Stimulated activated CD8-positive, alpha-beta memory T cell treated with anti-CD3 and anti-CD28 coated beads, Interleukin-2, amount 100 ng/mL, for 48 hours (primary cell): ENCODE data around the gene SRC.
"Not testable (repeated sequence)": the region's sequence is repeated elsewhere in the genome, so short reads cannot be mapped to it uniquely, and the experiment has no call there.

ENCODE experiments used
- DNase-seq, 2 donors: peaks; one replicate each; pipeline ENCODE4 v3.0.0-alpha.2; 2020; ENCODE audit warnings: low read depth in 2 of 2

Gene SRC

DNA sequence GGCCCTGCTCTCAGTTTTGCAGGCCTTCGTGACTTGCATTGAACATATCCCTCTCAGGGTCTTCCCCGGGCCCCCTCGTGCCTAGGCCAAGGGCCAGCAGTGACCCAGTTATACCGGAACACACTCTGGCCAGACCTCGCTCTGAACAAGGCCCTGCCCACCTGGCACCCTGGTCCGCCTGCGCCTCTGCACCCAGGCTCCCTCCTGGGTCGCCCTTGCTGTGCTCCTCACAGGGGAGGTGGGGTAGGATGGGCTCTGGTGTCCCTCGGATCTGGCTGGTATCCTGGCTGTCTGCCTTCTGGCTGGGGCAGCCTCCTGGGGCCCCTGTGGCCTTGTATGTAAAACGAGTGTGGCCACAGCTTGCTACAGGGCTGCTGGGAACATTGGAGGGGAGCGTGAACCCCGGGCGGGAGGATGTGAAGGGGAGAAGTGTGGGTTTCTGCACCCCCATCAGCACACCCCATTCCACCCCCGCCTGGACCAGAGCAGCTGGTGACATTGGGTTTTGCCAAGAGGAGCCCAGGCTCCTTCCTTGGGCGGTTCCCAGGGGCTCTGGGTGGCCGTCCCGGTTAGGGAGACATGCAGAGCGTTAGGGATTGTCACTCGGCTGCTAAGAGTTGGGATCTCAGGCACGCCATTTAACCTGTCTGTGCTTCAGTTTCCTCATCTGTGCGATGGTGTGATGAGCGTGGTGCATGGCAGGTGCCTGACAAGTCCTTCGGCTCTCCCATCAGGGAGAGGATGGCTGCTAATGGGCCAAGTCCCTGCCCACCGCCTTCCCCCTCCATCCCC, 17.5 kb downstream of the SRC start:
- DNase-seq = no peak

DNA sequence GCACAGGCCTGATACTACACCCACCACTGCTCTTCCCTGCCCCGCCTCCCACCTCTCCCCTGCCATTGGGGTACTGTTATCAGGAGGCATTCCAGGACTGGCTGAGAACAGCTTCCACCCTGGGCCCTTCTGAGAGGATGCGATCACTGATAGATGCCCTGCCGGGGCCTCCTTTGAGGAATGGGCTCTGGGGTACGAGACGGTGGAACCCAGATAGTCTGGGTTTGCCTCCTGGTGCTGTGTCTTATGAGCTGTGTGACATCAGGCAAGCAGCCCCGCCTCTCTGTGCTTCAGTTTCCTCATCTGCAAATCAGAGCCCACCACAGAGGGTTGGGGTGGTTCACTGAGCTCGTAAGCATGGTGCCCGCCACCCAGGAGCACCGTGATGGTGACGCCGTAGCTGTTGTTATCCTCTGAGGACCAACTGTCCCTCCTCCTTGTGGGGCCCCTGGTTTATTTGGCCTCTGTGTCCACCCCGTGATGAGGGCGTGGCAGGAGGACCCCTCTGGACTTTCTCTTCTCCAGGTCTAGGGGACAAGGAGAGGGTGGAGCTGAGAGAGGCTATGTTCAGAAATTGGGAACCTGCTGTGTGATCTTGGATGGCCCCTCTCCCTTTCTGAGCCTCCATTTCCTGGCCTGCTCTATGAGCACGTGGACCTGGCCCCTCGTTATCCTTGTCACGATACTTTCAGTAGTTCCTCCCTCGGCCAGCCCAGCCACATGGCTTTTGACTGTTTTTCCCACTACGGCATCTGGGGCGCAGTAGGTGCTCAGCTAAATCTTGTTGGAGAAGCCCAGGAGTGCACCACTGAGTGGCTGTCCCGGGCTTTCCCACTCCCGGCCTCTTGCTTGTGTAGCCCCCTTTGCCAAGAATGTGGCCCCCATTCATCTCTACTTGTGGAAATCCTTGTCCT, 18.3 kb downstream of the SRC start:
- no peak for DNase-seq

DNA sequence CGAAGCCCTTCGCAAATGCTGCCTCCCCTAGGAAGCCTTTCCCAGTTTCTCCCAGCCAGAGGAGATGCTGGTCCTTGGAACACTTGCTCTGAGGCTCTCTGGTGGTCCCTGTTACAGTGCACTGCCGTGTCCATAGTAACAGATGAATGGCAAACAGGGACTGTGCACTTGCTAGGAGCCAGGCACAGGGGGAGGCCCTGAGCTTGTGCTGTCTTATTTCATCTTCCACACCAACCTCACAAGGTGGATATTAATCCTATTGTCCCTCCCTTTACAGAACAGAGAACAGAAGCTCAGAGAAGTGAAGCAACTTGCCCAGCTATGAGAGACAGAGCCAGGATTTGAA, 19.0 kb downstream of the SRC start:
- no peak for DNase-seq

DNA sequence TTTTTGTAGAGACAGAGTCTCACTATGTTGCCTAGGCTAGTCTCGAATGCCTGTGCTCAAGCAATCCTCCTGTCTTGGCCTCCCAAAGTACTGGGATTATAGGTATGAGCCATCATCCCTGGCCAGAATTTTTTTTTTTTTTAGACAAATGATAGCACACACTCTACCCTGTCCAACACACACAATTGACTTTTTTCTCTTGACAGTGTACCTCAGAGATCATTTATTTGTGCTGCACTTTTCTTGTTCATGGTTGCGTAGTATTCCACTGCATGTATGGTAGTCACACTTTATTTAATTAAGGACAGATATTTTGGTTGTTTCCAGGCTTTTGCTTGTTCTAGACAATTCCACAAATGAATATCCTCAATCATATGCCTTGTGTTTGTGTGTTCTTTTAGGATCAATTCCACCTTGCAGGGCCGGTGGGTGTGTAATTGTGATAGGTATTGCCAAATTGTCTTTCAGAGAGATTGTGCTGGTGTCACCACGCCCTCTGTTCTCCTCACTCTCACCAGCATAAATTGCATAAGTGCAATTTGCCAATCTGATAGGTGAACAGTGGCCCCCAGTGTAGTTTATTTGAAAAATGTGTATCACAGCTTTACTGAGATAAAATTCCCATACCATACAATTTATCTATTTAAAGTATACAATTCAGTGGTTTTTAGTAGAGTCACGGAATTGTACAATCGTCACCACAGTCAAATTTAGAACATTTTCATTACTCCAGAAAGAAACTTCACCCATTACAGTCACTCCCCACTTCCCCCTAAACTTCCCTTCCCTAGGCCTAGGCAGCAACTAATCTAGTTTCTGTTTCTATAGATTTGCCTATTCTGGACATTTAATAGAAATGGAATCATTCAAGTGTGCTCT, 20.1 kb downstream of the SRC start:
- no peak for DNase-seq

DNA sequence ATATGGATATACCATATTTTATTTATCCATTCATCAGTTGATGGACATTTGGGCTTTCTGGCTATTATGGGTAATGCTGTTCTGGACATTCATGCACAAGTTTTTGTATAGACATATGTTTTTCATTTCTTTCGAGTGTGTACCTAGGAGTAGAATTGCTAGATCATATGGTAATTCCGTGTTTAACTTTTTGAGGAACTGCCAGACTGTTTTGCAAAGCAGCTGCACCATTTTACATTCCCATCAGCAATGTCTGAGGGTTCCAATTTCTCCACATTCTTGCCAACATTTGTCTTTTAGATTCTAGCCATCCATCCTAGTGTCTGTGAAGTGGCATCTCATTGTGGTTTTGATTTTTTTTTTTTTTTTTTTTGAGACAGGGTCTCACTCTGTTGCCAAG, 20.8 kb downstream of the SRC start:
- no peak for DNase-seq

DNA sequence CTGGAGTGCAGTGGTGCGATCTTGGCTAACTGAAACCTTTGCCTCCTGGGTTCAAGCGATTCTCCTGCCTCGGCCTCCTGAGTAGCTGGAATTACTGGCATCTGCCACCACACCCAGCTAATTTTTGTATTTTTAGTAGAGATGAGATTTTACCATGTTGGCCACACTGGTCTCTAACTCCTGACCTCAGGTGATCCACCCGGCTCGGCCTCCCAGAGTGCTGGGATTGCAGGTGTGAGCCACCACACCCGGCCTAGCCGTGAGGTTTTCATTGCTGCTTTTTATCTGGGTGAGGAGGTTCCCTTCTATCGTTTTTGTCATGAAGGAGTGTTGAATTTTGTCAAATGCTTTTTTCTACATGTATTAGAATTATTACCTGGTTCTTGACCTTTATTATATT, 23.9 kb downstream of the SRC start:
- no peak for DNase-seq

DNA sequence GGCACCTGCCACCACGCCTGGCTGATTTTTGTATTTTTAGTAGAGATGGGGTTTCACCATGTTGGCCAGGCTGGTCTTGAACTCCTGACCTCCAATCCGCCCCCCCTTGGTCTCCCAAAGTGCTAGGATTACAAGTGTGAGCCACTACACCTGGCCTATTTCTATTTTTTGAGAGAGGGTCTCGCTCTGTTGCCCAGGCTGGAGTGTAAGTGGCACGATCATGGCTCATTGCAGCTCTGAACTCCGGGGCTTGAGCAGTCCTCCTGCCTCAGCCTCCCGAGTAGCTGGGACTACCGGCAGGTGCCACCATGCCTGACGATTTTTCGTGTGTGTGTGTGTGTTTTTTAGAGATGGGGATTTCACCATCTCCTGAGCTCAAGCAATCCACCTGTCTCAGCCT, 25.9 kb downstream of the SRC start:
- DNase-seq = not testable (repeated sequence)

DNA sequence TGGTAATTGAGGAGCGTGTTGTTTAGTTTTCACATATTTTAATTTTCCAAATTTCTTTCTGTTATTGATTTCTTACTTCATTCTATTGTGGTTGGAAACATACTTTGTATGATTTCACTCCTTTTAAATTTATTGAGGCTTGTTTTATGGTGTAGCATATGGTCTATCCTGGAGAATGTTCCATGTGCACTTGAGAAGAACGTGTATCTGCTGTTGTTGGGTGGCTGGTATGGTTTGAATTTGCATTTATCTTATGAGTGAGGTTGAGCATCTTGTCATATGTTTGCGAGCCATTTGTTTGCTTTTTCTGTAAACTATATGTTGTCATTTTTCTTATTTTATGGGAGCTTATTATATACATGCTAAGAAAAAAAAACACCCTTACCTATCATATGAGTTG, 26.5 kb downstream of the SRC start:
- no peak for DNase-seq

DNA sequence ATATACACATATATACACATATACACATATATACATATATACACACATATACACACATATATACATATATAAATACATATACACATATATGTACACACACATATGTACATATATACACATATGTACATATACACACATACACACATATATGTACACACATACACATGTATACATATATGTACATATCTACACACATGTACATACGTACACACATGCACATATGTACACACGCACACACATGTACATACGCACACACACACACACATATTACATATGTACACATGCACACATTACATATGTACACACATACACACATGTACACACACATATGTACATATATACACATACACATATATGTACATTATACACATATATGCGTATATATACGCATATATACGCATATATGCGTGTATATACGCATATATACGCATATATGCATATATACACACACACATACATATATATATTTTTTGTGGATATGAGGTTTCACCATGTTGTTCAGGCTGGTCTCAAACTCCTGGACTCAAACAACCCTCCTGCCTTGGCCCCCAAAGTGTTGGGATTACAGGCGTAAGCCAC, 27.2 kb downstream of the SRC start:
- DNase-seq = no peak

DNA sequence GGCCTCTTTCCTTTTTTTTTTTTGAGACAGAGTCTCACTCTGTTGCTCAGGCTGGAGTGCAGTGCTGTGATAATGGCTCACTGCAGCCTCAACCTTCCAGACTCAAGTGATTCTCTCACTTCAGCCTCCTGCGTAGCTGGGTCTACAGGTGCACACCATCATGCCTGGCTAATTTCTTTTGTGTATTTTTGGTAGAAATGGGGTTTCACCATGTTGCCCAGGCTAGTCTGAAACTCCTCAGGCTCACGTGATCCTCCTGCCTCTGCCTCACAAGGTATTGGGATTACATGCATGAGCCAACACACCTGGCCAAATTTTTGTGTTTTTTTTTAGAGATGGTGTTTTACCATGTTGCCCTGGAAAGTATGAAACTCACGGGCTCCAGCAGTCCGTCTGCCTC, 29.3 kb downstream of the SRC start:
- DNase-seq = no peak

DNA sequence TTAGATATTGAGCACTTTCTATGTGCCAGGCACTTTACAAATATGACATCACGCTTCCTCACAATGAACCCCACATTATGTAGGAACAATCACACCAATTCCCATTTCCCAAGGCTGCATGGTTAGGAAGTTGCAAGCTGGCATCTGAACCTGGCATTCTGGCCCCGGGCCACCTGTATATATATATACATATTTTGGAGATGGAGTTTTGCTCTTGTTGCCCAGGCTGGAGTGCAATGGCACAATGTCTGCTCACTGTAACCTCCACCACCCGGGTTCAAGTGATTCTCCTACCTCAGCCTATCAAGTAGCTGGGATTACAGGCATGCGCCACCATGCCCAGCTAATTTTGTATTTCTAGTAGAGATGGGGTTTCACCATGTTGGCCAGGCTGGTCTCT, 30.4 kb downstream of the SRC start:
- no peak for DNase-seq

DNA sequence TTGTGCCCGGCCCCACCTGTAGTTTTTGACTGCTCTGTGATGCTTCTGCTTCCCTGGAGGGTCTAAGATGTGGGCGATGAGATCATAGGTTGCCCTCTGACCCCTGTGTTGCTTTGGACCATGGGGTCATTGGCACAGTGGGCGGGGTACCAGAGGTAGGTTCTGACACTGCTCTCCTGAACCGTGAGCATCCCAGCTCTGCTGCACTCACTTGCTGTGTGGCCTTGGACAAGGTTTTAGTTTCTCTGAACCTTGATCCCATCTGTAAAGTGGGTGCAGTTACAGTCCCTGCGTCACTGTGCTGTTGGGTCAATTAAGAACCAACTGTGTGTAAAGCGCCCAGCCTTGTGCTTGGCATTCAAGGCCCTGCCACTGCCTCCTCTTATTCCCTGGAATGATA, 30.9 kb downstream of the SRC start:
- no peak for DNase-seq

DNA sequence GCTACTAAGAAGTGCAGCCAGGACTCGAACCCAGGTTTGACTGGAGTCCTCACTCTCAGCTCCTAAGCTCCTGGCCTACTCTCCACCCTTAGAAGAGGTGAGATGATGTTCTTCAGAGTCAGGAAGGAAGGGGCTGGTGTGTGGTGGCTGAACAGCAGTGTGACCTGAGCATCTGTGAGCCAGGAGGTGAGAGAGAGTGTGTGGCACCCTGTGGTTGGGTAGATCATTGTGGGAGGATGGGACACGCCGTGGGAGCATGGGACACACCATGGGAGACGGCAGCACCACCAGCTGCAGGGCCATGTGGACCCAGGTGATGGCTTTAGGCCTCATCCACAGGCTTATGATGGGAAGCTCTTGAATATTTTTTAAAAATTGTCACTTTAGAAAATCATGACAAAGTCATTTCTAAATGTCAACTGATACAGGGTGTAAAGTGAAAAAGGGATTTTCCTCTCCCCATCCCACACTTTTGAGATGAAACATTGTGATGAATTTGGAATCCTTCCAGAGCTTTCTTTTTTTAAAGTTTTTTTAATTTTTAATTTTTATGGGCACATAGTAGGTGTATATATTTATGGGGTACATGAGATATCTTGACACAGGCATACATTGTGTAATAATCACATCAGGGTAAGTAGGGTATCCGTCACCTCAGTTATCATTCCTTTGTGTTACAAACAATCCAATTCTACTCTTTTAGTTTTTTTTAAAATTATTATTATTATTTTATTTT, 31.6 kb downstream of the SRC start:
- DNase-seq = no peak

DNA sequence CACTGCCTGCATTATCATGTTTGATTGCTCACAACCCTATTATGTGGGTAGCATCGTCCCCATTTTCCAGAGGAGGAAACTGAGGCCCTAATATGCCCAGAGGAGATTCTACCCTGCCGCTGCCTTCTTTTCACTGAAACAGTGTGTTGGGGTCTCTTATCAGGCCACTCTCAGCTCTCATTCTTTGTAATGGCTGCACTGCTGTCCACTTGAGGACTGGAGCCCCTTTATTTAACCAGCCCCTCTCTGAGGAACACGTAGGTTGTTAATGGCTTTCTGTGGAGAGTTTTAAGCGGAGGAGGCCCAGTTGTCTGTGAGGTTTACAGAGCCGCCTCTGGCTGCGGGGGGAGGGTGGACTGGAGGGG, 32.5 kb downstream of the SRC start:
- DNase-seq = no peak

DNA sequence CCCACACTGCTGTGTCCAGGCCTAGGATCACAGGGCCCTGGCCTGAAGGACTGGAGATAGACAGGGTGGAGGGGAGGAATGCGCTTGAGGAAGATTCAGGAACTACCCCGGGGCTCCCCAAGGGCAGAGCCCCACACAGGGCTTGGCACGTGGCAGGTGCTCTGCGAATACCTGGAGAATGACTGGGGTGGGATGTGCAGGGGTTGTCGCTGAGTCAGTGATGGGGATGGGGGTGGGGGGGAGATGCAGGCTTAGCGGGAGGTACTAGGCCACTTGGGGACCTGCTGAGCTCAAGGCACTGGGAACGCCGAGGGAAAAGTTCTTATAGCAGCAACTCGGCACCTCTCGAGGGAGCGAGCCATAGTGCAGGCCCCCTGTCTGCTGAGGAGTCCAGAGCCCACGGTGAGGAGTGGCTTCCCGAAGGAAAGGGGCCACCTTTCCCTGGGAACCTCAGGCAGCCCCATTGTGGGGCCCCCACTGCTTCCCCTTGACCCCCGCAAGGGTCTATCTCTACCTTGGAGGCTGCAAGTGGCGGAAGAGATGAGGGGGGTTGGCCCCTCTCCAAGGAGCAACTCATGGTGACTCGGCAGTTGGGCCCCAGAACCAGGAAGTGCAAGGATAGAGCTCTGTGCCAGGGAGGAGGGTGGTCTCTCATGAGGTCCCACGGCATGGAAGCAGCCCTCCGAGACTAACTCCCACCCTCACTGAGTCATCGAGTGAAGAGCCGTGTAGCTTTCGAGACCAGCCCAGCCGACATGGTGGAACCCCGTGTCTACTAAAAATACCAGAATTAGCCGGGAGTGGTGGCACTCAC, 33.1 kb downstream of the SRC start:
- no peak for DNase-seq

DNA sequence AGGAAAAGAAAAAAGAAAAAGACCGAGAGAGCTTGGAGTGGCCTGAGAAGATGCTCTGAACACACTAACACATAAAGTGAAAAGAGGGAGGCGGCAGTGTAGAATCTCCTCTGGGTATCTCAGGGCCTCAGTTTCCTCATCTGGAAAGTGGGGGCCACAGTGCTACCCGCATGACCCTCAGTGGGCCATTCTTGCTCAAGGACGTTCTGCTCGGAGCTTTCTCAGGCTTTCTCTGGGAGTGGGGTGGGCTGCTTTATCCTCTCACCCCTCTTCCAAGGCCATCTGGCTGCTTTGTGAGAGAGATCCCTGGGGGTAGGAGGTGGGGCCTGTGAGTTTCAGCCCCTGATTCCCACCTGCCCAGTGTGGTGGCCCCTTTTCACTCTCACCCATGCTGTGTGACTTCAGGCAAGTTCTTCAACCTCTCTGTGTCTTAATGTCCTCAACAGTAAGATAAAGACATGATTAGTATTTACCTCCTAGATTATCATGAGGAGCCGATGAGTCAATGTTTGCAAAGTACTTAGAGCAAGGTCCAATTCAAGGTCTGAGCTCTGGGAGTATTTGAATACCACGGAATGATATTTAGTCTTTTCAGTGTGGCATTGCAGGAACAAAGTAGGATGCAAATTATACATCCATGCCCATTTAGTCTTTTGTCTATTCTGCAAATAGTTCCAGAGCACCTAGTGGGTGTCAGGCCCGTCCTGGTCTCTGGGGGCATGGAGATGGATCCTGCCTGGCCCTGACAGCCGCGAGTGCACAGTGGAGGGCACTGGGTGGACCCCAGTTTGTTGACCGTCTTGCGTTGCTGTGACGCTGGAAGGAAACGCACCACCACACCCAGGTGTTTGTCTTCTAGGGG, 34.3 kb downstream of the SRC start:
- DNase-seq = no peak

DNA sequence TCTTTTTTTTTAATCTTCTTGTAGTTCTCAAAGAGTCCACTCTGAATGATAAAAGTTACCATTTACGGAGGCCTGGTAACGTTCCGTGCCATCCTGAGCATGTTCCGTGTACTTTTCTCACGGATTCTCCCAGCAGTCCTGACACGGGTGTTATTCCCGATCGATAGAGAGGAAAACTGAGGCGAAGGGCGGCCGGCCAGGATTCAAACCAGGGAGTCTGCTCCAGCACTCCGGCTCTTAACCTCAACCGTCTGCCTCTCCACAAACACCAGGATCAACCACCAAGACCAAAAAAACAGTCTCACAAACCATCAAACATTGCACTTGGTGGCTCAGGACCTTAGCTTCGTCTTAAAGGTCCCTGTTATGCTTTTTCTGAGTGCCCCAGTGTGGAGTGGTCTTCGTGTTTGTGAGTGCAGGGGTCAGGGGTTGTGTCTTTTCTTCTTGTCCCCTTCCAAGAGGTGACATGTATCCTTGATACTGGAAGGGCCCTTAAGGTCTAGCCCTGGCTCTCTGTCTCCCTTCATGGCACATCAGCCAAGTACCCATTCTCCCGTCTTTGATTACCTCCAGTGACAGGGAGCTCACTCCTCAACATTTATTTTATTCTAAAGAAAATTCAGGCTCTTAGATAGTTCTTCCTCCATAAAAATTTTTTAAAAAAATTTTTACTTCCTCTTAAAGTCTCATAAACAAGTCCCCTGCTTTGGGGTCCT, 35.1 kb downstream of the SRC start:
- no peak for DNase-seq

DNA sequence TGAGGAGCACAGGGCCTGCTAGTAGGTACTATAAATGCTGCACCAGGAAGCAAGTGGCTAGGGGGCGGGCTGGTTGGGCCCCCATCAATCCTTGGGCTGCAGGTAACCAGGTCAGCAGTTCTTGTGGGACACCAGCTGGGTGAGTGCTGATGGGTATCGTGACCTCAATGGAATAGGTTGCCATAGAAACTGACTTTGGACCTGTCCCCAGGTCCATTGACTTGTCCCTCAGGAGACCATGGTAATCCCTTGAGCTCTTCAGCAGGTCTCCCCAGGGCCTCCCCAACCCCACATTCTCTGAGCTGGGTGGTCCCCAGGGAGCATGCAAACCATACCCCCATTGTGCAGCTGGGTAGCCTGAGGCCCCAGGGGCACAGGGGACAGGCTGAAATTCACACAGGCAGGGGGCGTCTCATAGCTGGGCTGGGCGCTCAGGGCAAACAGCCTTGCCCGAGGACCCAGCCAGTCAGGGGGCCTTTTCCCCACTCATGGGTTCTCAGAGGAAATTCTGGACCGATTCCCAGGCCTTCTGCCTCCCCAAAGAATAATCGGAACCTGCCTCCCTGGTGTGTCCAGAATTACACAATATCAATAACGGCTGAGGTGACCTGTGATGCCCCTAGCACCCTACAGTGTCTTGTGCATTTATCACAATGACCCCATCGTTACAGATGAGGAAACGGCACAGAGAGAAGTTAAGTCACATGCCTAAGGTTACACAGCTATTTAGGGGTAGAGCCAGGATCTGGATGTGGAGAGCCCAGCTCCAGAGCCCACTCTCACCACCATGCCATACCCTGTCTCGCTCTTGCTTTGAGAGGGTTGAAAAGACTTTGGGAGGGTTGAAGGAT, 35.9 kb downstream of the SRC start:
- DNase-seq = no peak
